ENCODE data around the gene HES4.
"Not testable (repeated sequence)": the region's sequence is repeated elsewhere in the genome, so short reads cannot be mapped to it uniquely, and the experiment has no call there.

The HES4 gene

DNA sequence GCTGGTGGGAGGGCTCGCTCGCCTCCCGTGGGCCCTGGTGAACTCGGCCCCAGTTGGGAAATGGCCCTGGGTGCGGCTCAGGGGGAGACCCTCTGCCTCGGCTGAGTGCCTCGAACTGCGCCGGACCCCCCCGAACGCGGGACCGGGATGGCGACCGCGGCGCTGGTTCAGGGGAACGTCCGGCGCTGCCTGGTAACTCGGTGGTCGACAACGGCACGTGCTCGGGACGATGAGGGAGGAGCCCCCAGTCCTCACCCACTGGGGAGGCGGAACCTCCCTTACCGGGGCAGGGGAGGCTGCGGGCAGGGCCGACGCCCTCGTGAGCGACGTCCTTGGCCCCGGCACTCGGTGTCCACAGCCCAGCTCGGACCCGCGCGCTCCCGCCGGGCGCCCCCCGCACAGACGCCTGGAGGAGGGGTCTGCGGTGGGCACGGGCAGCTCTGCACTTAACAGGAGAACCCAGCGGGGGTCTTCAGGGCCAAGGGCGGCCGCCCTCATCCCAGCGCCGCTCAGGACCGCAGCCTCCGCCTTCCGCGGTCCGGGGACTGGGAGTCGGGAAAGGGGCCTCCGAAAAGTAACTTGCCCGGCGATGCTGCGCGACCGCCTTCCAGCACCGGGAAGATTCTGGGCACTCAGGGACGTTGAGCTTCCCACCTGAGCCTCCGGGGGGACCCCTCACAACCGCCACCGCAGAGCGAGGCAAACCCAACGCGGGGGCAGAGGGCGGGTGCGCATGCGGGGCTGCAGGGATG is 1.7 kb downstream of the HES4 start:
- no peak for DNase-seq

DNA sequence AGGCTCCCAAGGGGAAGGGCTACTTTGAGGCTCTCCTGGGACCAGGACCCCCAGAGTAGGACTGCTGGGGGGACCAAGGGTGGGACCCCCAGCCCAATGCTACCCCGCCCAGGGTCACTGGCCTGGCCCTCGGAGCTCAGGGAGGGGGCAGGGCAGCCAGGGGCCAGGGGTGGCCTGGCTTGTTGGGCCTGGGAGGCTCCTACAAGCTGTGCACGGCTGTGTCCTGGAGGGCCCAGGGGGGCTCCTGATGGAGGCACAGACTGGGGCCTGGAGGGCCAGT is 2.2 kb downstream of the HES4 start:
- no peak for DNase-seq

DNA sequence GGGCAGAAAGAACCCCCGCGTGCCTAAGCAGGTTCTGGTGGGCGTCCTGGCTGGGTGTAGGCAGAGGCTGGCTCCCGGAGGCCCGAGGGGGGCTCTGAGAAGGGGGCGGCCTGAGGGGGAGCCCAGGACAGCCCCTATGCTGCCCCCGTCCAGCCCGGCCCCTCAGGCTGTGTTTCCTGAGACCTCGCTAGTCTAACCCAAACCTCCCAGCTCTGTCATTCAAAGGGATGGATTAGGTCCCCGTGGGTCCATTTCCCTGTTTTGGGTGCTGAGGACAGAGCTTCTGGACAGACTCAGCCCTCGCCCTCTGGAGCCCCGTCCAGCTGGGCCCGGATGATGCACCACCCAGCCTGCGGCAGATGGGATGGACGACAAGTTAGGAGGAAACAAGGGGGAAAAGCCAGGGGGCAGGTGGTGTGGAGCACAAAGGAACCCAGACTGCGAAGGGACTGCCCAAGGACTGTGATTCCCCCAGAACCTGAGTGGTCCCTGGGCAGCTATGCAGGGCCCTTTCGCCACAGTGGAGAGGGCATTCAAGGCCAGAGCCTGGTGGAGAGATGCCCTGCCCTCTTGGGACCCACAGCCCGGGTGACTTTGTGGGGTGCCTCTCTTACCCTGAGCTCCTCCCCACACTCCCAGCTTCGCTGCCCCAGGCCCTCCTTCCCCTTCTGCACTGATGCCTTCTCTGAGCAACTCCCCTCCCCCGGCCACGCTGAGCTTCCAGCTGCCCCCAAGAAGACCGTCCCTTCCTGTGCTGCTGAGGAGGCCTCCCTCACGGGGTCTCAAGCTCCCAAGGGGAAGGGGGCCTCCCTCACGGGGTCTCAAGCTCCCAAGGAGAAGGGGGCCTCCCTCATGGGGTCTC is 2.8 kb downstream of the HES4 start:
- no peak for DNase-seq

DNA sequence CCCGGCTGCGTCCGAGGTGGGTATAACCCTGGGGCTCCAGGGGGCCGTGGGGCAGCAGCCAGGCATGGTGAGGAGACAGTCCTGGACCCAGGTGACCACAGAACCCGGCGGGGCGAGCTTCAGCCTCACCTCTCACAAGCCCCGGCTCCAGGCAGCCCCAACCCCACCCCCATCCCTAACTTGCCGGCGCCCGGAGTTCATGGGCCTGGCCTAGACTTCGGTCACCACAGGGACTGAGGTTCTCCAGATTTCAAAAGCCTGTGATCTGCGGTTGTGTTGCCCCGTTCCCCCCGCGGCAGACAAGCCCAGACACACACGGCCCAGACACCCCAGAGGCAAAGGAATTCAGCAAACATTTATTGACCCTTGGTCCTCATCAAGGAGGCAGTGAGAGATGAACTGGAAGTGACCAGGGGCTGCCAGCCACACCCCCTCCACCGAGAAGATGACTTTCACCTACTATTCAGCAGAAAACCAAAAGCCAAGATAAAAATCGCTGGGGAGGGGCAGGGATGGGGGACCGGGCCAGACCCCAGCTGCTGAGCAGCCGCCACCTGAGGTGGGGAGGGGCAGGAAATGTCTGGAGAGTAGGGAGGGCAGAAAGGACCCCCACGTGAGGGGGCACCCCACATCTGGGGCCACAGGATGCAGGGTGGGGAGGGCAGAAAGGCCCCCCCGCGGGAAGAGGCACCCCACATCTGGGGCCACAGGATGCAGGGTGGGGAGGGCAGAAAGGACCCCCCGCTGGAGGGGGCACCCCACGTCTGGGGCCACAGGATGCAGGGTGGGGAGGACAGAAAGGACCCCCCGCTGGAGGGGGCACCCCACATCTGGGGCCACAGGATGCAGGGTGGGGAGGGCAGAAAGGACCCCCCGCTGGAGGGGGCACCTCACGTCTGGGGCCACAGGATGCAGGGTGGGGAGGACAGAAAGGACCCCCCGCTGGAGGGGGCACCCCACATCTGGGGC is 3.9 kb downstream of the HES4 start:
- no peak for DNase-seq

DNA sequence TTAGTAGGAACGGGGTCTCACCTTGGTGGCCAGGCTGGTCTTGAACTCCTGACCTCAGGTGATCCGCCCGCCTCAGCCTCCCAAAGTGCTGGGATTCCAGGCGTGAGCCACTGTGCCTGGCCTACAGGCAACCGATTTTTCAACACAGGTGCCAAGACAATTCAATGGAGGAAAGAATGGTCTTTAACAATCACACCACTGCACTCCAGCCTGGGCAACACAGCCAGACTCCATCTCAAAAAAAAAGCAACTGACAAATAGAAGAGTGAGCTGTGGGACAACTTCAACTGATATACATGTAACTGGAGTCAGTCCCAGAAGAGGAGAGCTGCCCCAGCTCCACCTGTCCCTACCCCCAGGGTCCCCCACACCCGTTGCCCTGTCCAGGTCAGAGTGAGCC is 5.4 kb downstream of the HES4 start:
- DNase-seq = not testable (repeated sequence)

DNA sequence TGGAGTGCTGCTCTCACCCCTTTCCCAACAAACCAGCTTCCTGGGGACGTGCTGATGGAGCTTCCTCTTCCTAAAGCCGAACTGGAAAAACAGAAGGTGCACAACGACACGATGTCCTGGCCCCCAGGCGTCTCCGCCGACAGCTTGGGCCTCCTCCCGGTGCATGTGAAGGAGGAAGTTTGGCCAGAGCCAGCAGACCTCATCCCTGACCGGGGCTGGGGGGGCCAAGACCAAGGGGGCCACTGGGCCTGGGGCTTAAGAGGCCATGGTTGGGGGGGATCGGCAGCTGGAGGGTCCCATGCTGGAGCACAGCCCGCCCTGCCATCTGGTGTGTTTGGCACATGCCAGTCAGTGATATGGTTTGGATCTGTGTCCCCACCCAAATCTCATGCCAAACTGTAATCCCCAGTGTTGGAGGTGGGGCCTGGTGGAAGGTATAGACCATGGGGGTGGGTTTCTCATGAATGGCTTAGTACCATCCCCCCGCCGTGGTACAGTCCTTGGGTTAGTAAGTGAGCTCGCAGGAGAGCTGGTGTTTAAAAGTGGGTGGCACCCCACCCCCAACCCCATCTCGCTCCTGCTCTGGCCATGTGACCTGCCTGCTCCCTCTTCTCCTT is 6.4 kb downstream of the HES4 start:
- no peak for DNase-seq

DNA sequence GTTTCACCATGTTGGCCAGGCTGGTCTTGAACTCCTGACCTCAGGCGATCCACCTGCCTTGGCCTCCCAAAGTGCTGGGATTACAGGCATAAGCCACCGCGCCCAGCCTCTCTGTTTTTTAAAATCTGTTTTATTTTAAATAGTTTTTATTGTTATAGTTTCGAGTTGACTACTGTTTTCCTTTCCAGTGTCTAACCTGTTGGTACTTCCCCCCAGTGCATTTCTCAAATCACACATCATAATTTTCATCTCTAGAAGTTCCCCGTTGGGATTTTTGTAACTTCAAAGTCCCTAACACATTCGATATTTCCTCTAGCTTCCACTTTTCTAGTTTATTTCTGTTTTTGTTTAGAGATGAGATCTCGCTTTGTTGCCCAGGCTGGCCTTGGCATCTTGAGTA is 7.5 kb downstream of the HES4 start:
- DNase-seq = no peak

DNA sequence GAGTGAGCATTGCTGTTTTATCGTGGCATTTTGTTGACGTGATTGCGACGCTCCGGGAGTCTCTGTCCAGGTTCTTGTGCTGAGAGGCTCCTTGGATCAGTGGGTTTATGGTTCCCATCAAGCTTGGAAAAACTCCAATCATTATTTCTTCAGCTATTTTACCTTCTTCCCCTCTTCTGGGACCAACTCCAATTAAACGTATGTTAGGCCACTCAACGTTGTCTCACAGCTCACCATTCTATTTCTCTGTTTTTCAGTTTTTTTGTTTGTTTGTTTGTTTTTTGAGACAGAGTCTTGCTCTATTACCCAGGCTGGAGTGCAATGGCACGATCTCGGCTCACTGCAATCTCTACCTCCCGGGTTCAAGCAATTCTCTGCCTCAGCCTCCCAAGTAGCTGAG is 8.0 kb downstream of the HES4 start:
- no peak for DNase-seq

DNA sequence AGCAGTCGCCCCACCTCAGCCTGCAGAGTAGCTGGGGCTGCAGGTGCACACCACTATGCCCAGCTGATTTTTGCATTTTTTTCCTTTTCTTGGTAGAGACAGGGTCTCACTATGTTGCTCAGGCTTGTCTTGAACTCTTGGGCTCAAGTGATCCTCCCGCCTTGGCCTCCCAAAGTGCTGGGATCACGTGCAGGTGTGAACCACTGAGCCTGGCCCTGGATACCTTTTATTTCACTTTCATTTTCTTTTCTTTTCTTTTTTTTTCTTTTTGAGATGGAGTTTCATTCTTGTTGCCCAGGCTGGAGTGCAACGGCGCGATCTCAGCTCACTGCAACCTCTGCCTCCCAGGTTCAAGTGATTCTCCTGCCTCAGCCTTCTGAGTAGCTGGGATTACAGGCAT is 8.6 kb downstream of the HES4 start:
- not testable (repeated sequence) for DNase-seq

DNA sequence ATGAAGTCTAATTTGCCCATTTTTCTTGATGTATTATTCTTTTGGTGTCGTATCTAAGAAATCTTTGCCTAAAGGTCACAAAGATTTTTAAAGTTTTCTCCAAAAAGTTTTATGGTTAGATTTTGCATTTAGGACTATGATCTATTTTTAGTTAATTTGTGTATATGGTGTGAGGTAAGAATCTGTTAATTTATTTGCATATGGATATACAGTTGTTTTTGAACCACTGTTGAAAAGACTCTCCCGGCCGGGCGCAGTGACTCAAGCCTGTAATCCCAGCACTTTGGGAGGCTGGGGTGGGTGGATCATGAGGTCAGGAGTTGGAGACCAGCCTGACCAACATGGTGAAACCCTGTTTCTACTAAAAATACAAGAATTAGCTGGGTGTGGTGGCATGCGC is 11.8 kb downstream of the HES4 start:
- DNase-seq = not testable (repeated sequence)

DNA sequence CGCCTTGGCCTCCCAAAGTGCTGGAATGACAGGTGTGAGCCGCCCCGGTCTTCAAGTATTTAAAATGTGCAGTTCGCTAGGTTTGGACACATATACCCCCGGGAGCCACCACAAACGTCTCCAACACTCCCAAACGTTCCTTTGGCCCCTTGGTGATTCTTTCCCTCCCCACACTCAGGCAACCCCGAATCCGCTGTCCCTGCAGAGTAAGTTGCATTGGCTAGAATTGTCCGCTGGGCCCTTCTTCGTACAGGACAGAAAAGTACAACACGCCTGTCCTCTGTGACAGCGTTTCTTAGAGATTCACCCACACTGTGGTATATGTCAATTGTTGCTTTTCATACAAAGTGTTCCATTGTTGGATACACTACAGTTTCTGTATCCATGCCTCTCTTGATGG is 14.8 kb downstream of the HES4 start:
- DNase-seq = no peak

DNA sequence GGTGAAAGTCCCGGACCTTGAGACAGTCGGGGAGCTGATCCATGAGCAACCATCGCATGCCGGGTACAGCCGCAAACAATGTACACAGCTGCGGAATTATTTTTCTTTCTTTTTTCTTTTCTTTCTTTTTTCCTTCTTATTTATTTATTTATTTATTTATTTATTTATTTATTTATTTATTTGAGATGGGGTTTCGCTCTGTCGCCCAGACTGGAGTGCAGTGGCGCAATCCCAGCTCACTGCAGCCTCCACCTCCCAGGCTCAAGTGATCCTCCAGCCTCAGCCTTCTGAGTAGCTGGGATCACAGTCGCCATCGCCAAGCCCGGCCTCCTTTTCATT is 15.5 kb downstream of the HES4 start:
- DNase-seq = no peak

DNA sequence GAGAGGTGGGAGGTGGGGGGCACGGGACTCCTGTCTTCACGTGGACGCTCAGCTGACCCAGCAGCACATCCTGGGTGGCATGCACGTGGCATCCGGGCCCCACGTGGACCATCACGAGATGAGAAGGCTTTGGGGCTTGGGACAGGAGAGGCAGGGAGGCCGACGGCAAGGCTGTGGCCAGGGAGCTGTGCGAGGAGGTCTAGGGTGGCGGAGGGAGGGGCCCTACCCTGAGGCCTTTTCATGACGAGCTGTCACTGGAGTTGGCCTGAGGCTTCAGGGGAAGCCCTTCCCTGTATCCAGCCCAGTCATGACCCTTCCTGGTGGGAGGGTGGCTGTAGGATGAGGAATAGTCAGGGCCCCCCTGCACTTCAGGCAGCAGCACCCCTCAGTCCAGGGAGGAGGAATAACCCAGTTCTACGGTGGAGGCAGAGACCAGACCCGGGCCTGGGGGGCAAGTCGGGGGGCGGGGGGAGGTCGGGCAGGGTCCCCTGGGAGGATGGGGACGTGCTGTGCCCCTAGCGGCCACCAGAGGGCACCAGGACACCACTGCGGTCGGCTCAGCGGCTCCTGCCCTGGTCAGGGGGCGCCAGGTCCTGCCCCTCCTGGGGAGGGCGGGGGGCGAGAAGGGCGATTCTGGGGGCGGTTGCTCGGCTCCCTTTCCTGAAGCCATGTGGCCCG is 16.0 kb downstream of the HES4 start:
- no peak for DNase-seq

DNA sequence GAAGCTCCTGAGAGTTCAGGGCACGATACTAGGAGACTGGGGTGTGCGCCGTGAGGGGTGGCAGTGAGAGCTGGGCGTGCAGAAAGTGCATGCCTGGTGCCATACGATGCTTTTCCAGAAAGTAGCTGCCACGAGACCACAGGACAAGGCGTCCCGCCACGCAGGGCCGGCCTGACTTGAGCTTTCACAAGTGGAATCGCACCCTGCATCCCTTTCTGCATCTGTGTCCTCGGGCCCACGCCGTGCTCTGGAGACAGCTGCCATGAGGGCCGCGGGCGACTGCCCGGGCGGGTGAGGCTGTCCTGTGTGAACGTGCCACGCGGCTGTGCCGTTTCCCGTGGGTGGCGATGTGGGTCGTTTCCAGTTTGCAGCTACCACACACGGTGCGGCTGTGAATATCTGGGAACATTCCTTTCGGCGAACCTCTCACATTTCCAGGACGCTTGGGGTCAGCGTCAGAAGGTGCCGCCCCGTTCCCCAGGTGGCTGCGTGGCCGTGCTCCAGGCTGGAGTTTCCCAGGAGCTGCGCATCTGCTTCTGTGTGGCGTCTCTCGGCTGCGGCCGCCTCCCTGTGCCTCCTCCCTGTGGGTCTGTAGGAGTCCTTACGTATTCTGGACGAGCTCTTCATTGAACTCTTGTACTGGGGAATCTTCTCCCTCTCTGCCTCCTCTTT is 17.0 kb downstream of the HES4 start:
- no peak for DNase-seq

DNA sequence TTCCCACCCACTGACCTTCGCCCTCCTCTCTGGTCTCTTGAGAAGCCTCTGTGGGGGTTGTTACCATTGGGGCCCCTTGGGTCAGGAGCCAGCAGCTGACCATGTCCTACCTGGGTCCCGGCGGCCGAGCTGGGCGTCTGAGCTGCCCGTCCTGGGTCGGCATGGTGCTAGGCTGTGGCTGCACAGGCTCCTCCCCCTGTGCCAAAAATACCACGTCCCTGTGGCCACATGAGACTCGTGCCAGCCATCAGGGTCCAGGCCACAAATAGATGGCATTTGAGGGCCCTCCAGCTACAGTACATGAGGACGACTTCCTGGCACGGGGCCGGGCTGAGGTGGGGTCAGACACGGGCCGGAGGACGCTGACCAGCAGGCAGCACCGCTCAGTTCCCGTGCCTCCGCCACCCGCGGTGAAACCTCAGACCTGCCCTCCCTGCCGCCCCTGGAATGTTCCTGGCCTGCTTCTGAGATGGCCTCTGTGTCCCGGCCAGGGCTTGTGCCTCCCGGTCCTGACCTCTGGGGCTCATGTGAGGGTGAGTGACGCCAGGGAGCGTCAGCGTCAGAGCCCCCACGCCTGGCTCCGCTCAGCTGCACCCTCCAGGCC is 17.8 kb downstream of the HES4 start, which contains the start of gene PERM1:
Gene PERM1, minus strand, starts transcription at position 139 of the 604 bp plus-strand sequence. CDS start 1,064 bp downstream, outside the sequence.
- DNase-seq = no peak

DNA sequence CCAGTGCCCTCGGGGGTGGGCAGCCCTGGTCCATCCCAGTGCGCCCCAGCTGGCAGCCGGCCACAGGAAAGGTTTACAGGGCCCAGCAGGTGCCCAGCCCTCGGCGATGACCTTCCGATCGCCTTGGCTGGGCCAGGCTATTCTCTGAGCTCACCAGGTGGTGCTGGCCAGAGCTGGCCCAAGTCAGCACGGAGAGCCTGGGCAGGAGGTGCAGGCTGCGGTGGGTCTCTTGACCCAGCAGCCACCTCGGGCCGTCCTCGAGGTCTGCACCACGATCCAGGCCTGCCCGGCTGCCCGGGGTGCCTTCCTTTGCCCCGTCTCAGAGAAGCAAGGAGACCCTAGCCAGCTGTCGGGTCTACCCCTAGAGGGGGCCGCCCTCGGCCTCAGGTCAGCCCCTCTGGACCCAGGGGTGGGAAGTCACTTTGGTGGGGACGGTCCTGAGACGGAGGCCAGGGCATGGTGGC is 18.4 kb downstream of the HES4 start:
- no peak for DNase-seq

DNA sequence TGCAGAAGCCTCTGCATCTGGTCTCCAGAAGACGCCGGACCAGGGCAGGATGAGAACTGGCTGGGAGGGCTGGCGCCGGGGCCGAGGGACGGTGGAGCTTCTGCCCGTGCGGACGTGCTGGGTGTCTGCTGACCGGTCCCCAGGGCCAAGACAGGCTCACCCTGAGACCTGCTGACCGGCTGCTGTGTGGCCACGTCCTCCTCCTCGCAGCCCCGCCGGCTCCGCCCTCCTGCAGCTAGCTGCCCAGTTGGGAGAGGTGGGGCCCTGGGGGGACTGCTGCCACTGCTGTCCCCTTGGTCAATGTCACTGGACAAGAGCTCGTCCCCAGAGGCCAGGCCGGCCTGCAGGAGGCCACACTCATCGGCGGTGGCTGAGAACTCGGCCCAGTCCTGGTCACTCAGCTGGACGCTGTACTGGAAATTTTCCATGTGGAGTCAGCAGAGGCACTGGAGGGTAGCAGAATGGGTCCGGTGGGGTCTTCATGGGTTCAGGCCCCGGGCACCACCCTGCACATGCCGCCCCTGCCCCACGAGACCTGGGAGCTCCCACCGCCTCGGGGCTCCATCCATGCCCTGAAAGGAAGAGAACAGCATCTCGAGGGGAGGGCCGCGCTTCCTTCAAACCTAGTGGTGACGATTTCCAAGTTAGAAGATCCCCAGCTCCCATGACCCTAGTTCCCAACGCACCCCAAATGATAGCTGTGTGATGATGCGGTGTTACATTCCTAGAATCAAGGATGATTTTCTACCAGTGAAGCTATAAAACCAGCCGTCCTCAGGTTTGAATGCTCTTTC is 19.1 kb downstream of the HES4 start:
- no peak for DNase-seq

DNA sequence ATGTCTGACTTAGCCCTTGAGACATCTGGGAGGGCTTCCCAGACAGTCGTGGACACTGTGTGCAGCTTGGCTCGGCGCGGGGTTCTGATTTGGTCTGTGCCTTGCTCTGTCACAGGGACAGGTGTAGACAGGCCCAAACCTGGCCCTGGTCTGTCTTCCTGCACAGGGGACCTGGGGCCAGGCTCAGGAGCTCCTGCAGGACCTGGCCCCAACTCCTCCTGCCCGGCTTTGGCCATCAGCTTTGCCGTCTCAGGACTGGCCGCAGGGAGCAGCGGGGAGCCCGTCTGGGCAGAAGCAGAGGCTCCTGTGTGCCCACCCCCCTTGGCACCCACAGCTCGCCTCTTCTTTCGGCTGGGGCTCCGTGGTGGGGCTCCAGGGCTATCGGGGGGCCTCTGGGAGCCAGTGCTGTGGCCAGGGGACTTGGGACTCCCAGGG is 19.7 kb downstream of the HES4 start:
- DNase-seq = no peak

DNA sequence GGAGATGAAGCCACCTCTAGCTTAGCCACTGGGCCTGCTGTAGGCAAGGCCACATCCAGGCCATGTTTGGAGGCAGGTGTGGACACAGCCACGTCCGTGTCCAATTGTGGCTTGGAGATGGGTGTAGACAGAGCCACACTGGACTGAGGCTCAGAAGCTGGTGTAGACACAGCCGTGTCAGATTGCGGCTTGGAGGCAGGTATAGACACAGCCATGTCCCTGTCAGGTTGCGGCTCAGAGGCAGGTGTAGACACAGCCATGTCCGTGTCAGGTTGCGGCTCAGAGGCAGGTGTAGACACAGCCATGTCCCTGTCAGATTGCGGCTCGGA is 20.2 kb downstream of the HES4 start:
- no peak for DNase-seq
